ENCODE data around the gene TOP3A.

DNA sequence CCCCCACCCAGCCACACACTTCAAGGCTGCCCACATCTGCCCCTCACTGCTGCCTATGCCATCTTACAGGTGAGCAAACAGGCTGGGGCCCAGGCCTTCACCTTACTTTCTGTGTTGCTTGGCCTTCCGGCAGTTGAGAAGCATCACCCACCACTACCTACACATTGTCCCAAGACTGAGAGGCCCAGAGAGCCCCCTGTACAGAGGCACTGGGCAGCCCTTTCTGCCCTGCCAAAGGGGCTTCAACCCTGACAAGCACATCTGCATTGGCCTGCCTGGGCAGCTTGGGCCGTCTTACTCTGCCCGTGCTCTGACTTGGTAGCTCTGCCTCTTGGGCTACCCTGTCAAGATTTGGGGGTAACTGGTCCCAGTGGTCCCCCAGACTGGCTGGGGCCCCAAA, 53.1 kb downstream of the TOP3A start:
- TF ChIP-seq, protein P1, sequence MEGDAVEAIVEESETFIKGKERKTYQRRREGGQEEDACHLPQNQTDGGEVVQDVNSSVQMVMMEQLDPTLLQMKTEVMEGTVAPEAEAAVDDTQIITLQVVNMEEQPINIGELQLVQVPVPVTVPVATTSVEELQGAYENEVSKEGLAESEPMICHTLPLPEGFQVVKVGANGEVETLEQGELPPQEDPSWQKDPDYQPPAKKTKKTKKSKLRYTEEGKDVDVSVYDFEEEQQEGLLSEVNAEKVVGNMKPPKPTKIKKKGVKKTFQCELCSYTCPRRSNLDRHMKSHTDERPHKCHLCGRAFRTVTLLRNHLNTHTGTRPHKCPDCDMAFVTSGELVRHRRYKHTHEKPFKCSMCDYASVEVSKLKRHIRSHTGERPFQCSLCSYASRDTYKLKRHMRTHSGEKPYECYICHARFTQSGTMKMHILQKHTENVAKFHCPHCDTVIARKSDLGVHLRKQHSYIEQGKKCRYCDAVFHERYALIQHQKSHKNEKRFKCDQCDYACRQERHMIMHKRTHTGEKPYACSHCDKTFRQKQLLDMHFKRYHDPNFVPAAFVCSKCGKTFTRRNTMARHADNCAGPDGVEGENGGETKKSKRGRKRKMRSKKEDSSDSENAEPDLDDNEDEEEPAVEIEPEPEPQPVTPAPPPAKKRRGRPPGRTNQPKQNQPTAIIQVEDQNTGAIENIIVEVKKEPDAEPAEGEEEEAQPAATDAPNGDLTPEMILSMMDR (IDR thresholded peaks at IDR 0.05): no peak
- no peak for TF ChIP-seq EZH2 (IDR thresholded peaks at IDR 0.05; ENCODE audit: borderline replicate concordance, insufficient read depth, low read depth, low read length, poor library complexity, severe bottlenecking)
